ENCODE measurements around the gene SH3BP1.

DNA sequence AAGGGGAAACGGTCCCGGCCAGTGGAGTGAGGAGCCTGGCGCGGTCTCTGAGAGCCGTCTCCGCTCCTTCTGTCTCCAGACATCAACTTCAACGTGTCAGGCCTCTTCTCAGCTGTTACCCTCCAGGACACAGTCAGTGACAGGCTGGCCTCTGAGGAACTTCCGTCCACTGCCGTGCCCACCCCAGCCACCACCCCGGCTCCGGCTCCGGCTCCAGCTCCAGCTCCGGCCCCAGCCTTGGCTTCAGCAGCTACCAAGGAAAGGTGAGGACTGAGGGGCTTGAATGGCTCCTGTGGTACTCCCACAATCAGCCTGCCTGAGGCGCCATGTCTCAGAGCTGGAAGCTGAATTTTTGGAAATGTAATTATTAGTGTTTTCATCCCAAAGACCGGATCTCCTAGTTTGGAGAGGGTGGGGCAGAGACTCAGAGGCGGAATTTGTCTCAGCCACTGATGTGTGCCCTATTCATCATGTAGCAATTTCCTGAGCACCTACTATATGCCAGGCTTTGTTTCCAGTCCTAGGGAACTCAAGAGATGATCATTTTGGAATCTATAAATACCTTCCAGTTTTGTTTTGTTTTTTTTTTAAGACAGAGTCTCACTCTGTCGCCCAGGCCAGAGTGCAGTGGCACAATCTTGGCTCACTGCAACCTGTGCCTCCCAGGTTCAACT lies 11.1 kb downstream of the SH3BP1 start:
- TF ChIP-seq, protein P1, sequence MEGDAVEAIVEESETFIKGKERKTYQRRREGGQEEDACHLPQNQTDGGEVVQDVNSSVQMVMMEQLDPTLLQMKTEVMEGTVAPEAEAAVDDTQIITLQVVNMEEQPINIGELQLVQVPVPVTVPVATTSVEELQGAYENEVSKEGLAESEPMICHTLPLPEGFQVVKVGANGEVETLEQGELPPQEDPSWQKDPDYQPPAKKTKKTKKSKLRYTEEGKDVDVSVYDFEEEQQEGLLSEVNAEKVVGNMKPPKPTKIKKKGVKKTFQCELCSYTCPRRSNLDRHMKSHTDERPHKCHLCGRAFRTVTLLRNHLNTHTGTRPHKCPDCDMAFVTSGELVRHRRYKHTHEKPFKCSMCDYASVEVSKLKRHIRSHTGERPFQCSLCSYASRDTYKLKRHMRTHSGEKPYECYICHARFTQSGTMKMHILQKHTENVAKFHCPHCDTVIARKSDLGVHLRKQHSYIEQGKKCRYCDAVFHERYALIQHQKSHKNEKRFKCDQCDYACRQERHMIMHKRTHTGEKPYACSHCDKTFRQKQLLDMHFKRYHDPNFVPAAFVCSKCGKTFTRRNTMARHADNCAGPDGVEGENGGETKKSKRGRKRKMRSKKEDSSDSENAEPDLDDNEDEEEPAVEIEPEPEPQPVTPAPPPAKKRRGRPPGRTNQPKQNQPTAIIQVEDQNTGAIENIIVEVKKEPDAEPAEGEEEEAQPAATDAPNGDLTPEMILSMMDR (IDR thresholded peaks at IDR 0.05; ENCODE audit: low read depth, low read length) = no peak
- no peak for TF ChIP-seq EZH2phosphoT487 (IDR thresholded peaks at IDR 0.05; ENCODE audit: low read depth)
